CD14-positive monocyte (primary cell): Measurements from ENCODE around the gene FST. TPM values are rescaled to one million over a fixed set of nuclear protein-coding genes. Genes with fewer than 3 reads are reported as not detected.

ENCODE experiments used
- DNase-seq, 3 donors: peaks; one replicate each; pipeline ENCODE4 v3.0.0-alpha.2; 2011 to 2022
- H2AFZ ChIP-seq: 2 replicates; pipeline ENCODE4 v1.6.0; 2012; ENCODE audit warnings: mild to moderate bottlenecking, low read depth, low read length, inconsistent platforms; ENCODE audit not compliant: insufficient read depth, poor library complexity, severe bottlenecking
- H3K27ac ChIP-seq, 2 donors: 1 replicate in 1 of 2; 2 replicates in 1 of 2; pipeline ENCODE4 v1.5.1; 2012 to 2013; ENCODE audit warnings: low read length in 2 of 2, control low read depth in 1 of 2, inconsistent platforms in 1 of 2, low read depth in 1 of 2, mild to moderate bottlenecking in 1 of 2
- H3K27me3 ChIP-seq, 2 donors: one replicate each; pipeline versions ENCODE4 v1.6.0 to v1.6.1; 2011 to 2013; ENCODE audit warnings: low read length in 2 of 2; ENCODE audit not compliant: control insufficient read depth in 2 of 2, insufficient read depth in 2 of 2
- H3K36me3 ChIP-seq, 2 donors: replicated peaks in 1 of 2; 1 replicate in 1 of 2; 2 replicates in 1 of 2; pipeline versions ENCODE4 v1.5.1 to v1.6.1; 2012 to 2013; ENCODE audit warnings: low read length in 2 of 2, control low read depth in 1 of 2, inconsistent platforms in 1 of 2, mild to moderate bottlenecking in 1 of 2; ENCODE audit not compliant: insufficient read depth in 2 of 2, control insufficient read depth in 1 of 2
- H3K4me1 ChIP-seq, 2 donors: 1 replicate in 1 of 2; 2 replicates in 1 of 2; pipeline versions ENCODE4 v1.5.1 to v1.6.1; 2012 to 2013; ENCODE audit warnings: low read length in 2 of 2, control low read depth in 1 of 2, inconsistent platforms in 1 of 2, mild to moderate bottlenecking in 1 of 2, moderate library complexity in 1 of 2; ENCODE audit not compliant: insufficient read depth in 2 of 2, control insufficient read depth in 1 of 2
- H3K4me2 ChIP-seq: replicated peaks from 2 replicates; pipeline ENCODE3; 2012; ENCODE audit warnings: low read length, moderate library complexity, mild to moderate bottlenecking; ENCODE audit not compliant: poor library complexity, severe bottlenecking; ENCODE audit errors: extremely low read depth
- H3K4me3 ChIP-seq, 3 experiments: fragments of 200-600 bp in 1 of 3; sonication (generic) in 1 of 3; replicated peaks in 1 of 3; 1 replicate in 2 of 3; 2 replicates in 1 of 3; pipeline ENCODE4 v1.5.1; 2011 to 2013; ENCODE audit warnings: low read length in 3 of 3, mild to moderate bottlenecking in 3 of 3, control low read depth in 2 of 3, low read depth in 2 of 3, inconsistent platforms in 1 of 3, moderate library complexity in 1 of 3
- H3K79me2 ChIP-seq: 2 replicates; pipeline ENCODE4 v1.6.0; 2012; ENCODE audit warnings: mild to moderate bottlenecking, control low read depth, inconsistent platforms, low read length, moderate library complexity; ENCODE audit not compliant: insufficient read depth
- H3K9ac ChIP-seq: 2 replicates; pipeline ENCODE4 v1.6.0; 2017; ENCODE audit warnings: low read length, mild to moderate bottlenecking; ENCODE audit not compliant: insufficient read depth, poor library complexity, severe bottlenecking
- H3K9me3 ChIP-seq, 2 donors: replicated peaks in 1 of 2; 1 replicate in 1 of 2; 2 replicates in 1 of 2; pipeline versions ENCODE4 v1.5.1 to v1.6.1; 2012 to 2013; ENCODE audit warnings: low read length in 2 of 2, control low read depth in 1 of 2; ENCODE audit not compliant: control insufficient read depth in 1 of 2, insufficient read depth in 1 of 2
- H4K20me1 ChIP-seq: 2 replicates; pipeline ENCODE4 v1.6.0; 2012; ENCODE audit warnings: mild to moderate bottlenecking, low read length, control low read depth, moderate library complexity; ENCODE audit not compliant: insufficient read depth
- H3K27ac Mint-ChIP-seq, 7 donors: one replicate each; pipeline ENCODE4 v1.8.0; 2020; ENCODE audit warnings: mild to moderate bottlenecking in 7 of 7, mixed read lengths in 7 of 7, moderate library complexity in 6 of 7, inconsistent platforms in 2 of 7
- H3K27me3 Mint-ChIP-seq, 3 donors: one replicate each; pipeline ENCODE4 v1.8.0; 2021 to 2022; ENCODE audit warnings: low read depth in 3 of 3, mild to moderate bottlenecking in 3 of 3, mixed read lengths in 3 of 3, moderate library complexity in 3 of 3, inconsistent platforms in 1 of 3
- H3K36me3 Mint-ChIP-seq, 2 donors: one replicate each; pipeline ENCODE4 v1.8.0; 2020; ENCODE audit warnings: mixed read lengths in 2 of 2, inconsistent platforms in 1 of 2, mild to moderate bottlenecking in 1 of 2
- H3K4me1 Mint-ChIP-seq: one replicate; pipeline ENCODE4 v1.8.0; 2020; ENCODE audit warnings: mild to moderate bottlenecking, mixed read lengths
- H3K4me3 Mint-ChIP-seq, 2 donors: one replicate each; pipeline ENCODE4 v1.8.0; 2020; ENCODE audit warnings: mild to moderate bottlenecking in 2 of 2, mixed read lengths in 2 of 2, moderate library complexity in 1 of 2
- H3K9me3 Mint-ChIP-seq, 7 donors: one replicate each; pipeline ENCODE4 v1.8.0; 2020 to 2022; ENCODE audit warnings: mixed read lengths in 7 of 7, mild to moderate bottlenecking in 6 of 7, moderate library complexity in 6 of 7, inconsistent platforms in 2 of 7
- CTCF ChIP-seq: fragments of 200-600 bp; IDR thresholded peaks from one replicate; pipeline ENCODE4 v1.8.0; 2022; ENCODE audit warnings: antibody characterized with exemption, mild to moderate bottlenecking
- WGBS: methylation state at CpG from one replicate; pipeline ENCODE4 v1.1.5; 2013; ENCODE audit warnings: missing lambda C conversion rate; ENCODE audit not compliant: insufficient coverage; 5-methylcytosine and 5-hydroxymethylcytosine counted together
- intact Hi-C, 2 donors: fragments of 100-400 bp; cut with micrococcal nuclease; formaldehyde crosslinking; loops; one replicate each; pipeline versions ENCODE4 v1.15.0 to v1.15.1; 2023
- polyA plus RNA-seq, 3 donors: library from polyadenylated mRNA; depleted of rRNA in 1 of 3; unstranded in 2 of 3; stranded (reverse) in 1 of 3; fragments of 300-500 nt in 2 of 3; fragments of >200 nt in 1 of 3; fragmentation: Illumina TruSeq in 2 of 3; gene quantifications; 1 replicate in 2 of 3; 2 replicates in 1 of 3; pipeline ENCODE4 v1.2.3, GENCODE V29; 2012 to 2021

The FST gene
- polyA plus RNA-seq, 3 donors = 0.23 TPM; not detected in 2

- H3K4me2 ChIP-seq = no peak overlapping the region
- TF ChIP-seq CTCF = no peak
- no peak overlapping the region for H3K4me3 Mint-ChIP-seq
- peaks cover 0 to 1% (median 0%) of the 10 kb centered on the region in 7 donors for H3K9me3 Mint-ChIP-seq
- H3K9me3 ChIP-seq = no peaks in the 10 kb centered on the region
- H3K4me1 ChIP-seq = no peaks in the 10 kb centered on the region
- no peaks in the 10 kb centered on the region for H3K79me2 ChIP-seq
- intact Hi-C loops = no loop called here
- no peak for DNase-seq
- H3K27me3 Mint-ChIP-seq = peaks cover 2 to 7% (median 4%) of the 10 kb centered on the region in 3 donors
- H3K9ac ChIP-seq = no peak overlapping the region
- no peak overlapping the region for H3K27ac ChIP-seq
- no peak overlapping the region for H3K4me3 ChIP-seq
- no peaks in the 10 kb centered on the region for H3K27me3 ChIP-seq
- H4K20me1 ChIP-seq = no peaks in the 10 kb centered on the region
- no peak overlapping the region for H2AFZ ChIP-seq
- no peaks in the 10 kb centered on the region for H3K36me3 Mint-ChIP-seq
- H3K4me1 Mint-ChIP-seq = no peaks in the 10 kb centered on the region
- no peak overlapping the region for H3K27ac Mint-ChIP-seq
- no CpG with 5 or more reads among the region's 1 CpG for WGBS
- H3K36me3 ChIP-seq = no peaks in the 10 kb centered on the region
Observed at GRCh38 chr5:53445569-53445968, 34.9 kb upstream of the FST start.

- Histone ChIP-seq H3K4me1 (no peaks in the 10 kb centered on the region), H2AFZ (no peak overlapping the region), H3K4me3 (no peak overlapping the region), H3K27me3 (no peaks in the 10 kb centered on the region), H3K9me3 (no peaks in the 10 kb centered on the region), H3K9ac (no peak overlapping the region), H3K27ac (no peak overlapping the region), H4K20me1 (no peaks in the 10 kb centered on the region), H3K79me2 (no peaks in the 10 kb centered on the region), H3K4me2 (no peak overlapping the region), H3K36me3 (no peaks in the 10 kb centered on the region)
- Mint-ChIP-seq H3K36me3 (no peaks in the 10 kb centered on the region), H3K27me3 (peaks cover 2 to 7% (median 4%) of the 10 kb centered on the region in 3 donors), H3K9me3 (no peaks in the 10 kb centered on the region), H3K27ac (no peak overlapping the region), H3K4me1 (no peaks in the 10 kb centered on the region), H3K4me3 (no peak overlapping the region)
- no CpG with 5 or more reads among the region's 2 CpGs for WGBS
- no peak for DNase-seq
- intact Hi-C loops = no loop called here
- TF ChIP-seq CTCF = no peak
Observed at GRCh38 chr5:53446908-53447307, 33.5 kb upstream of the FST start.
